ENCODE measurements around the gene HLA-DRA.

DNA sequence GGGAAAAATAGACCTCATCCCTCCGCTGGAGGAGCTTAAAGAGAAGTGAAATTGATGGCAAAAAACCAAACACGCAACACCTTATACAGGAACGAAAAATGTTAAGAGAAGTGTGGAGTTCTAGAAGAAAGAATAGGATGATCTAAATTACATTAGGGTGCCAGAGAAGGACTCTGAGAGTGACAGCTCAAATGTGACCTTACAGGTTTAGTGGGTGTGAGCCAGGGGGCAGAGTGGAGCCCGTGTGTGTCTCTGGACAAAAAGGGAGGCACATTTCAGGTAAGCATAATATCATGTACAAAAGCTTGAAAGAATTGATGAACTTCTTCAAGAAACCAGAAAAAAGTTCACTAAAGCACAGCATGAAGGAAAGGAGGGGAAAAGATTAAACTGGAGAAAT lies 20.8 kb downstream of the HLA-DRA start:
- TF ChIP-seq, protein P1, sequence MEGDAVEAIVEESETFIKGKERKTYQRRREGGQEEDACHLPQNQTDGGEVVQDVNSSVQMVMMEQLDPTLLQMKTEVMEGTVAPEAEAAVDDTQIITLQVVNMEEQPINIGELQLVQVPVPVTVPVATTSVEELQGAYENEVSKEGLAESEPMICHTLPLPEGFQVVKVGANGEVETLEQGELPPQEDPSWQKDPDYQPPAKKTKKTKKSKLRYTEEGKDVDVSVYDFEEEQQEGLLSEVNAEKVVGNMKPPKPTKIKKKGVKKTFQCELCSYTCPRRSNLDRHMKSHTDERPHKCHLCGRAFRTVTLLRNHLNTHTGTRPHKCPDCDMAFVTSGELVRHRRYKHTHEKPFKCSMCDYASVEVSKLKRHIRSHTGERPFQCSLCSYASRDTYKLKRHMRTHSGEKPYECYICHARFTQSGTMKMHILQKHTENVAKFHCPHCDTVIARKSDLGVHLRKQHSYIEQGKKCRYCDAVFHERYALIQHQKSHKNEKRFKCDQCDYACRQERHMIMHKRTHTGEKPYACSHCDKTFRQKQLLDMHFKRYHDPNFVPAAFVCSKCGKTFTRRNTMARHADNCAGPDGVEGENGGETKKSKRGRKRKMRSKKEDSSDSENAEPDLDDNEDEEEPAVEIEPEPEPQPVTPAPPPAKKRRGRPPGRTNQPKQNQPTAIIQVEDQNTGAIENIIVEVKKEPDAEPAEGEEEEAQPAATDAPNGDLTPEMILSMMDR (conservative IDR thresholded peaks at IDR 0.05): no peak
- TF ChIP-seq ZFX (IDR thresholded peaks at IDR 0.05): no peak

All from C4-2B (cell line).